Choroid plexus epithelial cell (primary cell): ENCODE results near the gene IL10RA.

ENCODE experiments used
- DNase-seq: peaks from one replicate; pipeline ENCODE4 v3.0.0-alpha.2; 2010; ENCODE audit warnings: low read depth
- H3K4me3 ChIP-seq: 2 replicates; pipeline ENCODE4 v1.5.1; 2011; ENCODE audit warnings: low read depth, mild to moderate bottlenecking, control low read depth, low read length, moderate library complexity
- CTCF ChIP-seq: conservative IDR thresholded peaks from 2 replicates; pipeline ENCODE4 v1.5.1; 2011; ENCODE audit warnings: low read depth, mild to moderate bottlenecking, control low read depth, inconsistent platforms, low read length, moderate library complexity

Gene IL10RA

GRCh38 chr11:118017111-118017510 is 30.9 kb downstream of the IL10RA start:
- no peak for TF ChIP-seq CTCF
- DNase-seq = no peak

GRCh38 chr11:118017631-118018315 is 31.6 kb downstream of the IL10RA start:
- no peak for DNase-seq
- TF ChIP-seq CTCF = no peak
- H3K4me3 ChIP-seq = no peak overlapping the region

More at GRCh38 chr11:118017111-118017510, 30.9 kb downstream of the IL10RA start:
- H3K4me3 ChIP-seq = no peak overlapping the region

- no peak for TF ChIP-seq CTCF
- DNase-seq = no peak
- H3K4me3 ChIP-seq = no peak overlapping the region
Observed at GRCh38 chr11:118018401-118018800, 32.2 kb downstream of the IL10RA start.

DNA sequence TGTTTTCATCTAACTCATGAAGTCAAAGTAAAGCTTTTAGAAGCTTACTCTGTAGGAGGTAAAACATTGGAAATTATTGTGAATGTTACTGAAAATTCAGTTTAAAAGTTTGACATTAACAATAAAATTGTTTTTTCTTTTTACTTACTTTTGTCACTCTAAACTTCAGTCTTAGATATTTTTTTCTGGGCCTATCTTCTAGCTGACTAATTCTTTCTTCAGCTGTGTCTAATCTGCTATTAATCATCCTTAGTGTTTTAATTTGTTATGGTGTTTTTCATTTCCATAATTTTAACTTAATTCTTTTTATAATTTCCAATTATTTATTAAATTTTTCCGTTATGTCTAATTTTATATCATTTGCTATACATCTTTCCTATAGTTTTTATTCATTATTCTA is 35.0 kb downstream of the IL10RA start:
- no peak for TF ChIP-seq CTCF

GRCh38 chr11:118027694-118028093 is 41.5 kb downstream of the IL10RA start:
- no peak overlapping the region for H3K4me3 ChIP-seq
- no peak for DNase-seq
- TF ChIP-seq CTCF = no peak

More for the DNA sequence above, 35.0 kb downstream of the IL10RA start:
- H3K4me3 ChIP-seq = no peak overlapping the region
- no peak for DNase-seq

DNA sequence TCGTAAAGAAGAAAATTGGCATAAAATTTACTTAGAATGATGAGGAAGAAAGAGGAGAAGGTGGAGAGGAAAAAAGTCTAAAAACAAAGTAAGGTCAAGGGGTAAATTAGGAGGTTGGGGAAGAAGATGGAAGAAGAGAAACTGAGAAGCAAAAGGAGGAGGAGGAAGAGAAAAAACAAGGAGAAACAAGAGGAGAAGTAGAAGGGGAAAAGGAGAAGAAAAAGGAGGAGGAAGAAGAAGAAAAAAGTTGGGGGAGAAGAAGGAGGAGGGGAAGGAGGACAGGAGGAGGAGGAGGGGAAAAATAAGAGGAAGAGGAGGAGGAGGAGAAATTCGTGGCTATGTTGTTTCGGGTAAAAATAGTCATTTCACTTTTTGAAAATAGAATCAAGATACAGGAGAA is 42.4 kb downstream of the IL10RA start:
- no peak overlapping the region for H3K4me3 ChIP-seq
- no peak for DNase-seq
- no peak for TF ChIP-seq CTCF

DNA sequence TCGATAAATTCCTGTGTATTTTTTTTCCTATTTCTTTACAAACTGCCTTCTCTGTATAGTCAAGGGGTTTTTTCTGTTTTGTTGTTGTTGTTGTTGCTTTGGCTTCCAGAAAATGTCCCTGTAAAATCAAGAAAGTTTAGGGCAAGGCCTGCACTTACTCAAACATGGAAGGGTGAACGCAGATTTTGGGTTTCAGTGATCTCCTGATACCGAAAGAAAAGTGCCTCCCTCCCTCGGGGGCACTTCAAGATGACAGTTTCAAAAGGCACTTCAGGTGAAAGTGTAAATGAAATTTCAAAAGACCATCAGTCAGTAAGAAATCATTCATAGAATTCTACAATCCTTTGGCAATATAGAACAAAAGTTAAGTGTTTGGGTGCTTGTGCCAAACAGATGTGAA is 47.2 kb downstream of the IL10RA start:
- no peak for DNase-seq
- H3K4me3 ChIP-seq = no peak overlapping the region
- no peak for TF ChIP-seq CTCF
